ENCODE data around the gene ENPP7. TPM values are rescaled to one million over a fixed set of nuclear protein-coding genes. Genes with fewer than 3 reads are reported as not detected.

Gene ENPP7
- polyA plus RNA-seq, 3 donors: not detected

- no peaks in the 10 kb centered on the region for H3K9me3 ChIP-seq (replicated peaks in 1 of 2; ENCODE audit: control insufficient read depth in 1 of 2, insufficient read depth in 1 of 2, low read length in 2 of 2)
- H3K9me3 Mint-ChIP-seq: no peaks in the 10 kb centered on the region
- no peaks in the 10 kb centered on the region for H4K20me1 ChIP-seq (ENCODE audit: insufficient read depth, low read length)
- no peak overlapping the region for H3K27ac ChIP-seq (ENCODE audit: low read depth in 1 of 2, low read length in 2 of 2)
- no peak overlapping the region for H3K9ac ChIP-seq (ENCODE audit: insufficient read depth, low read length, poor library complexity, severe bottlenecking)
- H3K27me3 ChIP-seq (ENCODE audit: control insufficient read depth in 2 of 2, insufficient read depth in 2 of 2, low read length in 2 of 2): no peaks in the 10 kb centered on the region
- no peaks in the 10 kb centered on the region for H3K36me3 Mint-ChIP-seq
- no peak overlapping the region for H3K4me3 ChIP-seq (replicated peaks in 1 of 3; ENCODE audit: low read depth in 2 of 3, low read length in 3 of 3)
- H3K4me1 ChIP-seq (ENCODE audit: control insufficient read depth in 1 of 2, insufficient read depth in 2 of 2, low read length in 2 of 2): no peaks in the 10 kb centered on the region
- H3K79me2 ChIP-seq (ENCODE audit: insufficient read depth, low read length): no peaks in the 10 kb centered on the region
- H3K36me3 ChIP-seq (replicated peaks in 1 of 2; ENCODE audit: control insufficient read depth in 1 of 2, insufficient read depth in 2 of 2, low read length in 2 of 2): no peaks in the 10 kb centered on the region
- no peak overlapping the region for H2AFZ ChIP-seq (ENCODE audit: insufficient read depth, low read depth, low read length, poor library complexity, severe bottlenecking)
- no peaks in the 10 kb centered on the region for H3K4me1 Mint-ChIP-seq
- peaks cover 6 to 16% (median 15%) of the 10 kb centered on the region in 3 donors for H3K27me3 Mint-ChIP-seq (ENCODE audit: low read depth in 3 of 3)
- 35% methylated on average over 13 of the region's 16 CpGs for WGBS (ENCODE audit: insufficient coverage)
- no peak overlapping the region for H3K4me3 Mint-ChIP-seq
- H3K4me2 ChIP-seq (replicated peaks; ENCODE audit: extremely low read depth, low read length, poor library complexity, severe bottlenecking): no peak overlapping the region
- no peak for DNase-seq
- TF ChIP-seq CTCF (IDR thresholded peaks at IDR 0.05): no peak
- intact Hi-C loops (cut with micrococcal nuclease): no loop called here
- no peak overlapping the region for H3K27ac Mint-ChIP-seq
Measured at GRCh38 chr17:79715098-79715942, 15.4 kb upstream of the ENPP7 start.

GRCh38 chr17:79715943-79716797 is 14.6 kb upstream of the ENPP7 start:
- no peak overlapping the region for H3K4me3 Mint-ChIP-seq
- H3K9ac ChIP-seq (ENCODE audit: insufficient read depth, low read length, poor library complexity, severe bottlenecking): no peak overlapping the region
- intact Hi-C loops (cut with micrococcal nuclease): no loop called here
- H3K27me3 Mint-ChIP-seq (ENCODE audit: low read depth in 3 of 3): peaks cover 6 to 16% (median 13%) of the 10 kb centered on the region in 3 donors
- H3K4me1 ChIP-seq (ENCODE audit: control insufficient read depth in 1 of 2, insufficient read depth in 2 of 2, low read length in 2 of 2): no peaks in the 10 kb centered on the region
- DNase-seq: no peak
- H3K4me1 Mint-ChIP-seq: no peaks in the 10 kb centered on the region
- no peak overlapping the region for H2AFZ ChIP-seq (ENCODE audit: insufficient read depth, low read depth, low read length, poor library complexity, severe bottlenecking)
- no peaks in the 10 kb centered on the region for H4K20me1 ChIP-seq (ENCODE audit: insufficient read depth, low read length)
- no peak overlapping the region for H3K27ac ChIP-seq (ENCODE audit: low read depth in 1 of 2, low read length in 2 of 2)
- 60% methylated on average over 5 of the region's 25 CpGs for WGBS (ENCODE audit: insufficient coverage)
- no peak overlapping the region for H3K4me3 ChIP-seq (replicated peaks in 1 of 3; ENCODE audit: low read depth in 2 of 3, low read length in 3 of 3)
- H3K27ac Mint-ChIP-seq: no peak overlapping the region
- H3K36me3 Mint-ChIP-seq: no peaks in the 10 kb centered on the region
- no peaks in the 10 kb centered on the region for H3K9me3 Mint-ChIP-seq
- H3K9me3 ChIP-seq (replicated peaks in 1 of 2; ENCODE audit: control insufficient read depth in 1 of 2, insufficient read depth in 1 of 2, low read length in 2 of 2): no peaks in the 10 kb centered on the region
- no peaks in the 10 kb centered on the region for H3K27me3 ChIP-seq (ENCODE audit: control insufficient read depth in 2 of 2, insufficient read depth in 2 of 2, low read length in 2 of 2)
- no peak overlapping the region for H3K4me2 ChIP-seq (replicated peaks; ENCODE audit: extremely low read depth, low read length, poor library complexity, severe bottlenecking)
- H3K79me2 ChIP-seq (ENCODE audit: insufficient read depth, low read length): no peaks in the 10 kb centered on the region
- H3K36me3 ChIP-seq (replicated peaks in 1 of 2; ENCODE audit: control insufficient read depth in 1 of 2, insufficient read depth in 2 of 2, low read length in 2 of 2): no peaks in the 10 kb centered on the region
- TF ChIP-seq CTCF (IDR thresholded peaks at IDR 0.05): no peak
